Astrocyte (in vitro differentiated cells and primary cell): ENCODE data around the gene MRPS23. TPM values are rescaled to one million over a fixed set of nuclear protein-coding genes. Genes with fewer than 3 reads are reported as not detected.

Experiments used
- DNase-seq: peaks from one replicate; pipeline ENCODE4 v3.0.0-alpha.2; 2010; ENCODE audit warnings: low read depth
- FAIRE-seq: peaks from 2 replicates; lab custom pipeline; 2011; peaks lifted over from hg19 to GRCh38; lab: Jason Lieb, UNC
- H2AFZ ChIP-seq: 2 replicates; pipeline ENCODE4 v1.6.0; 2012; ENCODE audit warnings: low read depth, low read length, inconsistent platforms
- H3K27ac ChIP-seq: 2 replicates; pipeline ENCODE4 v1.5.1; 2011; ENCODE audit warnings: low read depth, low read length, inconsistent platforms
- H3K27me3 ChIP-seq: 2 replicates; pipeline ENCODE4 v1.6.0; 2011; ENCODE audit warnings: low read length, inconsistent platforms; ENCODE audit not compliant: insufficient read depth
- H3K36me3 ChIP-seq: 2 replicates; pipeline ENCODE4 v1.5.1; 2011; ENCODE audit warnings: low read length, inconsistent platforms; ENCODE audit not compliant: insufficient read depth
- H3K4me1 ChIP-seq: 2 replicates; pipeline ENCODE4 v1.5.1; 2011; ENCODE audit warnings: low read length, inconsistent platforms; ENCODE audit not compliant: insufficient read depth
- H3K4me2 ChIP-seq: 2 replicates; pipeline ENCODE4 v1.6.0; 2012; ENCODE audit warnings: low read length, inconsistent platforms
- H3K4me3 ChIP-seq: 2 replicates; pipeline ENCODE4 v1.5.1; 2011; ENCODE audit warnings: low read depth, mild to moderate bottlenecking, low read length, inconsistent platforms; ENCODE audit not compliant: insufficient read depth
- H3K79me2 ChIP-seq: 2 replicates; pipeline ENCODE4 v1.6.0; 2012; ENCODE audit warnings: mild to moderate bottlenecking, low read length, inconsistent platforms; ENCODE audit not compliant: insufficient read depth
- H3K9ac ChIP-seq: 2 replicates; pipeline ENCODE4 v1.6.0; 2012; ENCODE audit warnings: mild to moderate bottlenecking, low read length, inconsistent platforms
- H3K9me3 ChIP-seq: 2 replicates; pipeline ENCODE4 v1.5.1; 2012; ENCODE audit warnings: low read depth, mild to moderate bottlenecking, low read length, inconsistent platforms; ENCODE audit not compliant: insufficient read depth
- H4K20me1 ChIP-seq: 2 replicates; pipeline ENCODE4 v1.6.0; 2012; ENCODE audit warnings: low read length, inconsistent platforms; ENCODE audit not compliant: insufficient read depth
- H3K27ac Mint-ChIP-seq: one replicate; pipeline ENCODE4 v1.8.0; 2021; ENCODE audit warnings: mild to moderate bottlenecking, mixed read lengths; ENCODE audit not compliant: unreplicated experiment
- H3K27me3 Mint-ChIP-seq: one replicate; pipeline ENCODE4 v1.8.0; 2021; ENCODE audit warnings: low read depth, mixed read lengths; ENCODE audit not compliant: unreplicated experiment
- H3K36me3 Mint-ChIP-seq: one replicate; pipeline ENCODE4 v1.8.0; 2021; ENCODE audit warnings: low read depth, mixed read lengths; ENCODE audit not compliant: unreplicated experiment
- H3K4me1 Mint-ChIP-seq: one replicate; pipeline ENCODE4 v1.8.0; 2021; ENCODE audit warnings: low read depth, mixed read lengths; ENCODE audit not compliant: unreplicated experiment
- H3K4me3 Mint-ChIP-seq: one replicate; pipeline ENCODE4 v1.8.0; 2021; ENCODE audit warnings: mild to moderate bottlenecking, moderate library complexity, mixed read lengths; ENCODE audit not compliant: unreplicated experiment
- H3K9me3 Mint-ChIP-seq: one replicate; pipeline ENCODE4 v1.8.0; 2021; ENCODE audit warnings: mild to moderate bottlenecking, mixed read lengths; ENCODE audit not compliant: unreplicated experiment
- EZH2 ChIP-seq: IDR thresholded peaks from 2 replicates; pipeline ENCODE4 v1.6.1; 2012; ENCODE audit warnings: mild to moderate bottlenecking, low read length, inconsistent platforms; ENCODE audit not compliant: insufficient read depth
- total RNA-seq: library from RNA; stranded (reverse); gene quantifications from 2 replicates; pipeline ENCODE4 v1.2.1, GENCODE V29; 2021
- TF ChIP-seq, protein P1 (sequence below): IDR thresholded peaks from 2 replicates; pipeline ENCODE4 v1.5.1; 2011; ENCODE audit warnings: low read depth, mild to moderate bottlenecking, inconsistent platforms, low read length, moderate library complexity; ENCODE audit not compliant: insufficient read depth

Gene MRPS23
- total RNA-seq, 1 donor from 2014 or later: 61.3 TPM

DNA sequence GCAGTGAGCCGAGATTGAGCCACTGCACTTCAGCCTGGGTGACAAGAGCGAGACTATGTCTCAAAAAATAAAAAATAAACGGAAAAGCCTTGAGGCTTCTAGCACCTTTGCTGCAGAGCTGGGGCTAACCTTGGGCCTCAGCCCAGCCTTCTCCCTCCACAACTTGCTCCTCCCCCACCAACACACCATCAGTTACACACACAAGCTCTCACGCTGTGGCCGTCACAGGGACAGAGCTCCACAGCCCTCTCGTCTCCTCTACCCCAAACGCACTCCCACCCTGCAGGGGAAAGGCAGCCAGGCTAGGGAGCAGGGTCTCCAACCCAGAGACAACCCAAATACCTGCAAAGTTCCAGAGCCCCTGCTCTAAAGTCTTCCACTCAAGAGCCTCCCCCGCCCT is 22.0 kb upstream of the MRPS23 start:
- Histone ChIP-seq H3K4me1 (peaks cover 66% of the 10 kb centered on the region), H3K4me2 (no peak overlapping the region), H3K79me2 (peaks cover 3% of the 10 kb centered on the region), H3K36me3 (peaks cover 3% of the 10 kb centered on the region), H4K20me1 (no peaks in the 10 kb centered on the region), H2AFZ (no peak overlapping the region), H3K27me3 (no peaks in the 10 kb centered on the region), H3K4me3 (no peak overlapping the region), H3K9me3 (no peaks in the 10 kb centered on the region), H3K27ac (no peak overlapping the region), H3K9ac (no peak overlapping the region)
- no peak for FAIRE-seq
- Mint-ChIP-seq H3K27ac (peak overlapping the region; percentile 62), H3K4me3 (peak overlapping the region; percentile 68), H3K9me3 (no peaks in the 10 kb centered on the region), H3K36me3 (peaks cover 13% of the 10 kb centered on the region), H3K4me1 (peaks cover 71% of the 10 kb centered on the region), H3K27me3 (no peaks in the 10 kb centered on the region)
- DNase-seq: no peak
- TF ChIP-seq EZH2: no peak
- TF ChIP-seq, protein P1, sequence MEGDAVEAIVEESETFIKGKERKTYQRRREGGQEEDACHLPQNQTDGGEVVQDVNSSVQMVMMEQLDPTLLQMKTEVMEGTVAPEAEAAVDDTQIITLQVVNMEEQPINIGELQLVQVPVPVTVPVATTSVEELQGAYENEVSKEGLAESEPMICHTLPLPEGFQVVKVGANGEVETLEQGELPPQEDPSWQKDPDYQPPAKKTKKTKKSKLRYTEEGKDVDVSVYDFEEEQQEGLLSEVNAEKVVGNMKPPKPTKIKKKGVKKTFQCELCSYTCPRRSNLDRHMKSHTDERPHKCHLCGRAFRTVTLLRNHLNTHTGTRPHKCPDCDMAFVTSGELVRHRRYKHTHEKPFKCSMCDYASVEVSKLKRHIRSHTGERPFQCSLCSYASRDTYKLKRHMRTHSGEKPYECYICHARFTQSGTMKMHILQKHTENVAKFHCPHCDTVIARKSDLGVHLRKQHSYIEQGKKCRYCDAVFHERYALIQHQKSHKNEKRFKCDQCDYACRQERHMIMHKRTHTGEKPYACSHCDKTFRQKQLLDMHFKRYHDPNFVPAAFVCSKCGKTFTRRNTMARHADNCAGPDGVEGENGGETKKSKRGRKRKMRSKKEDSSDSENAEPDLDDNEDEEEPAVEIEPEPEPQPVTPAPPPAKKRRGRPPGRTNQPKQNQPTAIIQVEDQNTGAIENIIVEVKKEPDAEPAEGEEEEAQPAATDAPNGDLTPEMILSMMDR: no peak

DNA sequence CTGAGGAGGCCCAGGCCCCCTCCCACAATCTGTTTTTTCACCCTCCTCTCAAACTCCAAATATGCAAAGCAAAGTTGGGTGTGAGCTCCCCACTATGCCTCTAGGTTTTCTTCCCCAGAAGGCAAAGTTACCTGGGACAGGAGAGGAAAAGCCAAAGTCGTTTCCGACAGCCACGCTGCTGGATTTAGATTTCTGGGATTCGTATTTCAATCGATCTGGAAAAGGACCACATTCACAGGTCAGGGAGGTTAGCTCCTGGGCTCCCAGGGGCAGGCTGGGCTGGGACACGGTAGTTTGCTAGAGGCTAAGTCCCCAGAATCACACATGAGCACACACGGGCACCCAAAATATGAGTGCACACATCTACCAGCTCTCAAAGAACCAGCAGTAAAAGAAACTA is 21.3 kb upstream of the MRPS23 start:
- TF ChIP-seq, protein P1: no peak
- no peak for TF ChIP-seq EZH2
- Mint-ChIP-seq H3K36me3 (peaks cover 13% of the 10 kb centered on the region), H3K4me3 (no peak overlapping the region), H3K9me3 (no peaks in the 10 kb centered on the region), H3K27ac (no peak overlapping the region), H3K27me3 (no peaks in the 10 kb centered on the region), H3K4me1 (peaks cover 64% of the 10 kb centered on the region)
- Histone ChIP-seq H4K20me1 (no peaks in the 10 kb centered on the region), H3K9ac (no peak overlapping the region), H3K9me3 (no peaks in the 10 kb centered on the region), H3K36me3 (peaks cover 3% of the 10 kb centered on the region), H3K4me2 (no peak overlapping the region), H2AFZ (no peak overlapping the region), H3K27me3 (no peaks in the 10 kb centered on the region), H3K4me1 (peaks cover 59% of the 10 kb centered on the region), H3K79me2 (no peaks in the 10 kb centered on the region), H3K4me3 (no peak overlapping the region), H3K27ac (no peak overlapping the region)
- no peak for DNase-seq
- FAIRE-seq: no peak

DNA sequence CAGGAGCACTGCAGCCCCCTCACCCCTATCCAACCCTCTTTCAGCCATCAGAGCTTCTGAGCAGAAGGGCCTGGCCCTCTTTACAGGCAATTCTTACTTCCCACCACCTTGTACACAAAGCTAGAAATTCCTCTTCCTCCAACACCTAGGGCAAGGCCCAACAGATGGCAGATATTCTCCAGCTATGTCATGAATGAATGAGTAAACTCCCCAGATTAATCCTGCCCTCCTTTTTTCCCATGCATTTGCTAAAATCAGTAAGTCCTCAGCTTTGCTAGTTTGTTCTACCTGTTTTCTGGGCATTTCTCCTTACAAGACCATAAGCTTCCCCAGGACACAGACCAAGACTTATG is 20.4 kb upstream of the MRPS23 start:
- no peaks in the 10 kb centered on the region for H3K79me2 ChIP-seq
- Mint-ChIP-seq H3K27ac (peak overlapping the region; percentile 97), H3K4me1 (peaks cover 55% of the 10 kb centered on the region), H3K4me3 (peak overlapping the region; percentile 50), H3K27me3 (no peaks in the 10 kb centered on the region), H3K36me3 (peaks cover 16% of the 10 kb centered on the region), H3K9me3 (no peaks in the 10 kb centered on the region)
- no peak overlapping the region for H3K4me3 ChIP-seq
- DNase-seq (no peak), FAIRE-seq (no peak)
- peaks cover 51% of the 10 kb centered on the region for H3K4me1 ChIP-seq
- H3K4me2 ChIP-seq: peak overlapping the region; percentile 77
- no peaks in the 10 kb centered on the region for H4K20me1 ChIP-seq
- H2AFZ ChIP-seq: no peak overlapping the region
- H3K9ac ChIP-seq: peak overlapping the region; percentile 30
- H3K36me3 ChIP-seq: peaks cover 3% of the 10 kb centered on the region
- no peaks in the 10 kb centered on the region for H3K27me3 ChIP-seq
- H3K9me3 ChIP-seq: no peaks in the 10 kb centered on the region
- TF ChIP-seq, protein P1: no peak
- TF ChIP-seq EZH2: no peak
- H3K27ac ChIP-seq: peak overlapping the region; percentile 79
